Breast epithelium (tissue), 3 donors: ENCODE results near the gene RPL22L1.

ENCODE experiments used
- CTCF ChIP-seq, 3 donors: fragments of 450-650 bp; IDR thresholded peaks; one replicate each; pipeline ENCODE4 v1.5.1; 2016 to 2017; ENCODE audit warnings: antibody characterized with exemption in 3 of 3, mild to moderate bottlenecking in 3 of 3, moderate library complexity in 3 of 3
- POLR2A ChIP-seq: fragments of 450-650 bp; IDR thresholded peaks from one replicate; pipeline ENCODE4 v1.6.1; 2016; ENCODE audit warnings: antibody characterized with exemption, mild to moderate bottlenecking, moderate library complexity

GRCh38 chr3:170899455-170899854 lies 29.5 kb upstream of the RPL22L1 start:
- TF ChIP-seq CTCF (IDR thresholded peaks at IDR 0.05): no peak
- TF ChIP-seq POLR2A: no peak
